Measurements from ENCODE around the gene IGF1R.

IGF1R gene

DNA sequence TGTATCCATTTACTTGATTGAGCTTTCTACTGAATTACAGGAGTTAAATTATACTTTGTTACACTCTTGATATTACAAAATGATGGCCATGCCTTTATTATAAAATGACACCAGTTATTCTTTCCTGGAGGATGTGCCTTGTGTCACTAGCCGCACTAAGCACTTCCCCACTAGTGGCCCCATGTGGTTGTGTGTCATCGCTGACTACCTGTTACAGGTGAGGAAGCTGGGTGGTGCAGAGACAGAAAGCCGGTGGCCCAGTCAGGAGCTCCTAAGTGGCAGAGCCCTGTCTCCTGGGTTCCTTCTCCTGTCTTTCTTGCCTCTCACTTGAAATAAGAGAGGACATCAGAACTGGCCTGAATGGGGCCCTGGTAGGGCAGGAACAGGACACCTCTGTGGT is 96.8 kb downstream of the IGF1R start:
- peaks cover 67% of the 10 kb centered on the region for H3K4me1 Mint-ChIP-seq (ENCODE audit: low read depth)

DNA sequence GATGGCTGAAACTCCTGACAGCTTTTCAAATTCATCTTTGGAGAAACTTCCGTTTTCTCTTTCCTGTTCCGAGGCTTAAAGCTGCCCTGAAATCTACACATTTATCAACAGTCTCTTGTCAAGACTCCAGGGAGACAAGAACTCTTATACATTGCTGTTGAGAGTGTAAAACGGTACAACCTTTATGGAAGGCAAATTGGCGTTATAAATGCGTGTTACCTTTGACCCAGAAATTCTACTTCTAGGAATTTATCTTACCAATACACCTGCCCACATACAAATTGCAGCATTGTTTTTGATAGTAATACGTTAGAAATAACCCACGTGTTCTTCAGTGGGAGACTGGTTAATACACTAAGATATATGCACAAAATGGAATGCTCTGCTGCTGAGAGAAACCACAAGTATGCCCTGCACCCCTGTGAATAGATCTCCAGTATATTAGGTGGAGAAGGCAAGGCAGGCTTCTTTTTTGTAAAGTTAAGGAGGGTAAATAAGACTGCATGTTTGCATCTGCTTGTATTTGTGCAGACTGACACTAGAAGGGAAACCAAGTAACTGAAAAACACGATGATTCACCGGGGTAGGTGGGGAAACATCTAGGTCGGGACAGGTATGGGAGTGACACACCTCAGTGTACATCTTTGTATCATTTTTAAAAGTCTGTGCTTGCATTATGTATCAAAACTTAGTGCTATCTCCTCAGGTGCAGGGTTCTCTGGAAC is 97.5 kb downstream of the IGF1R start:
- Mint-ChIP-seq H3K4me3 (no peak overlapping the region), H3K36me3 (peaks cover 4% of the 10 kb centered on the region), H3K4me1 (ENCODE audit: low read depth) (peaks cover 62% of the 10 kb centered on the region), H3K27me3 (no peaks in the 10 kb centered on the region), H3K9me3 (ENCODE audit: low read depth) (no peaks in the 10 kb centered on the region), H3K27ac (no peak overlapping the region)

More for the DNA sequence above, 96.8 kb downstream of the IGF1R start:
- Mint-ChIP-seq H3K9me3 (ENCODE audit: low read depth) (no peaks in the 10 kb centered on the region), H3K27ac (no peak overlapping the region), H3K27me3 (no peaks in the 10 kb centered on the region), H3K4me3 (no peak overlapping the region), H3K36me3 (peaks cover 4% of the 10 kb centered on the region)

DNA sequence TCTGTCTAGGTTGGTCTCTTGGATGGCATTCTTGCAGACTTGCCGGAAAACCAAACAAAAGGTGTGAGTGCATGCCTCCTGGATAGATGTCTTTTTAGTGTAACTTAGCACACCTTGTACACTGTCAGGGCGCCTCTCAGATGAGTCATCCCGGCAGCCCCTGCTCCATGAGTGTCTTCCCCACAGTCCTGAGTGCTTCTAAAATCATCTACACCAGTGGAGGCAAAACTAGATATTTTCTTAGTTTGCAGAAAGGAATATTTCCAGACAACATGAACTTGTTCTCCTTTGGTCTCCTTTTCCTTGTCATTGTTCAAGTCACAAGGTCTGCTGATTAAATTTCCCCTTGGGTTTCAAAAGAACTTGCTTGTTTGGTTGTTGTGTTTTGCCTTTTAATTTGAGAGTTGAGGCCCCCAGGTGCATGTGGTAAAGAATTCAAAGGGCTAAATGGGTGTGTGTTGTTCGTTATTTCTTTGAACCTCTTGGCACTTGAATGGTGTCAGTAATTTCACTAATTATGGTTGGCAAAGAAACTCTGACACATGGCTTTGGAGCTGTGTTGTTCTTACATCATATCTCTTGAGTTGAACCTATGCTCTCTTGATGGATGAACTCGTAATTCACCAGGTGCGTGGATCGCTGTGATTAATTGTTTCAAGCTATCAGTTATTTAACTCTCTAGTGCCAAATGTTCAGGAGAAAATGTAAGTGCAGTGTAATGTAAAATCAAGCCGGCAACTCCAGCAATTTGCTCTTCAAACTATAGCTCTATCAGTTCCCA is 98.2 kb downstream of the IGF1R start:
- no peaks in the 10 kb centered on the region for H3K9me3 Mint-ChIP-seq (ENCODE audit: low read depth)
- H3K4me3 Mint-ChIP-seq: no peak overlapping the region
- no peaks in the 10 kb centered on the region for H3K27me3 Mint-ChIP-seq

DNA sequence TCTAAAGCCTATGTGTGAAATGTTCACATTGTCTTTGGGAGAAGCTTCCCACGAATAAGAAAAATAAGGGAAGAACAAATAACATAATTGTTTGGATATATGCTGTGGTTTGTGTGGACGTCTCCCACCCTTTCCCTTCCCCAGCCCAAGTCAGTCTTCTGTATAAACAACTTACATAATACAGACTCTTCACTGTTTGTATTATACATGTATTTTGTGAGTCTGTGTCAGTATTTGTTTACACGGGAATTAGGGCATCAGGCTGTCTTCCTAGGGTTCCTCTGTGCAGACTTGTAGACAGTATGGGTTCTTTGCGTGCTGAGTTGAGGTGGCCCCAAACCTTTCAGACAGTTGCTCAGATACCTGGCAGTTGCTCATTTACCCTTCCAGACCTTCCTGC is 103.4 kb downstream of the IGF1R start:
- no peaks in the 10 kb centered on the region for H3K27me3 Mint-ChIP-seq
- H3K36me3 Mint-ChIP-seq: no peaks in the 10 kb centered on the region

More for the DNA sequence above, 98.2 kb downstream of the IGF1R start:
- Mint-ChIP-seq H3K4me1 (ENCODE audit: low read depth) (peaks cover 59% of the 10 kb centered on the region), H3K27ac (no peak overlapping the region), H3K36me3 (peaks cover 4% of the 10 kb centered on the region)

GRCh38 chr15:98753726-98754656 is 105.7 kb downstream of the IGF1R start:
- Mint-ChIP-seq H3K36me3 (no peaks in the 10 kb centered on the region), H3K9me3 (ENCODE audit: low read depth) (no peaks in the 10 kb centered on the region), H3K27me3 (no peaks in the 10 kb centered on the region), H3K27ac (no peak overlapping the region), H3K4me3 (no peak overlapping the region), H3K4me1 (ENCODE audit: low read depth) (peaks cover 44% of the 10 kb centered on the region)

More for the DNA sequence above, 103.4 kb downstream of the IGF1R start:
- H3K27ac Mint-ChIP-seq: peak overlapping the region; percentile 10
- H3K4me3 Mint-ChIP-seq: no peak overlapping the region
- peaks cover 36% of the 10 kb centered on the region for H3K4me1 Mint-ChIP-seq (ENCODE audit: low read depth)
- H3K9me3 Mint-ChIP-seq (ENCODE audit: low read depth): no peaks in the 10 kb centered on the region

- H3K27ac Mint-ChIP-seq: no peak overlapping the region
- H3K9me3 Mint-ChIP-seq (ENCODE audit: low read depth): no peaks in the 10 kb centered on the region
- peaks cover 46% of the 10 kb centered on the region for H3K4me1 Mint-ChIP-seq (ENCODE audit: low read depth)
- no peaks in the 10 kb centered on the region for H3K36me3 Mint-ChIP-seq
- no peak overlapping the region for H3K4me3 Mint-ChIP-seq
- H3K27me3 Mint-ChIP-seq: no peaks in the 10 kb centered on the region
These were observed 106.3 kb downstream of the IGF1R start for GRCh38 chr15:98754657-98755022.

- H3K36me3 Mint-ChIP-seq: no peaks in the 10 kb centered on the region
- no peaks in the 10 kb centered on the region for H3K9me3 Mint-ChIP-seq (ENCODE audit: low read depth)
- no peak overlapping the region for H3K4me3 Mint-ChIP-seq
These were observed 106.8 kb downstream of the IGF1R start for GRCh38 chr15:98755138-98755537.

GRCh38 chr15:98755781-98756180 is 107.4 kb downstream of the IGF1R start:
- no peaks in the 10 kb centered on the region for H3K36me3 Mint-ChIP-seq
- peaks cover 49% of the 10 kb centered on the region for H3K4me1 Mint-ChIP-seq (ENCODE audit: low read depth)
- H3K27ac Mint-ChIP-seq: no peak overlapping the region
- H3K4me3 Mint-ChIP-seq: no peak overlapping the region
- no peaks in the 10 kb centered on the region for H3K9me3 Mint-ChIP-seq (ENCODE audit: low read depth)
- H3K27me3 Mint-ChIP-seq: no peaks in the 10 kb centered on the region

More at GRCh38 chr15:98755138-98755537, 106.8 kb downstream of the IGF1R start:
- peaks cover 44% of the 10 kb centered on the region for H3K4me1 Mint-ChIP-seq (ENCODE audit: low read depth)
- no peaks in the 10 kb centered on the region for H3K27me3 Mint-ChIP-seq
- no peak overlapping the region for H3K27ac Mint-ChIP-seq

DNA sequence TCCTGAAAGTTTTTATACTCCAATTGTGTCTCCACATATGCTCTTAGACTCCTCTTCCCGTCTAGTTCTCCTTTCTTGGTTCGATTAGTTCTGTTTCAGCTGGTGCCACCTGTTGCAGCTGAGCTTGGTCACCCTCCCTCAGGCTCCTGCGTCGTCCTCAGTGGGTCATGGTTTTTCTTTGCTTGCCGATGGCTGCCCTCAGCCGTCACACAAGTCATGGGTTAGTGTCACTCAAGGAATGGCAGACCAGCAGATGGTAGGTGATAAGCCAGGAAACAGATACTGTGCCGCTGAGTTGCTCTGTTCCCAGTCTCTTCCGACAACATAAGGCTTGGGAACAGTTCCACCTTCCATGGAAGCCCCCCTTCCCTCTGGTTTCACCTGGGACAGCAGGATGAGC is 109.9 kb downstream of the IGF1R start:
- Mint-ChIP-seq H3K27ac (peak overlapping the region; percentile 9), H3K36me3 (no peaks in the 10 kb centered on the region), H3K9me3 (ENCODE audit: low read depth) (no peaks in the 10 kb centered on the region), H3K4me1 (ENCODE audit: low read depth) (peaks cover 54% of the 10 kb centered on the region), H3K4me3 (no peak overlapping the region), H3K27me3 (no peaks in the 10 kb centered on the region)

DNA sequence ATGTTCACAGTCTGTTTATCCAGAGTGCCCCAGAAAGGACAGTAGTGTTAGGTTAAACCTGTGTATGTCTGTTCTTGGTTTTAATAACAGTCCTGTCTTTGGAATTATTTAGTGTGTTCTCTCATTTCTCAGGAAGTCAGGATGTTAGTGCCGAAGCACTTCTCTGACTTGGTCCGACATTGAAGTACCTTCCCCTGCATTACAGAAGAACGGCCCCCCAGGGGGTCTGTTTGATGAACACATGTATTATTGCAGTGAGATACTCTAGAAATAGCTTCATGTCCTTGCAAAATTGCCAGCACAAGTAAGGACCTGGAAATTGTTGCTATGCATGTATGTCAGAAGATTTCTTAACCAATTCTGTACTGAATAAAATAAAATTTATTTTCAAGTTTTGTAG is 110.9 kb downstream of the IGF1R start:
- Mint-ChIP-seq H3K4me1 (ENCODE audit: low read depth) (peaks cover 51% of the 10 kb centered on the region), H3K4me3 (no peak overlapping the region), H3K9me3 (ENCODE audit: low read depth) (no peaks in the 10 kb centered on the region), H3K27me3 (no peaks in the 10 kb centered on the region), H3K27ac (no peak overlapping the region), H3K36me3 (no peaks in the 10 kb centered on the region)

DNA sequence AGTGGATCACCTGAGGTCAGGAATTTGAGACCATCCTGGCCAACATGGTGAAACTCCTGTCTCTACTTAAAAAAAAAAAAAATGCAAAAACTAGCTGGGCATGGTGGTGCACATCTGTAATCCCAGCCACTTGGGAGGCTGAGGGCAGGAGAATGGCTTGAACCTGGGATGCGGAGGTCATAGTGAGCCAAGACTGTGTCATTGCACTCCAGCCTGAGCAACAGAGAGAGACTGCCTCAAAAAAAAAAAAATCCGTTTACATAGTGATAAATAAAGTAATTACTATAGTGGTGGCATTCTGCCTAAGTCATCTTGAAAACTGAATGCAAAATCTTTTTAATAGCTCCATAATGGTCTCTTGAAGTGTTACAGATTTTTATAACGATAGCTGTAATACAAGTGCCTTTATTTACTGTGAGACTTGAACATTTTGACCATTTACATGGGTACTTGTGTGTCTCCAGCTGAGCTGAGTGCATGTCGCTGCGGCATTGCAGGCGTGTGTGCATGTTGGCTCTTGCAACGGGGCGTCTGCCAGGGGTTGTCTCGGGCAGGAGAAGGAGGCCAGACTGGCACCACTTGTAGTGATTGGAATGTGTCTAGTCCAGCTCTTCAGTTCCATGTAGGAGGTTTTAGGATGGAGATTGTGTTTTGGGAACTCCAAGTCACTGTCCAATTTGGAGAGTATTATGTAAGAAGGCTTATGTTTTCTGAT is 111.9 kb downstream of the IGF1R start:
- H3K4me3 Mint-ChIP-seq: no peak overlapping the region
- no peak overlapping the region for H3K27ac Mint-ChIP-seq
- no peaks in the 10 kb centered on the region for H3K36me3 Mint-ChIP-seq
- no peaks in the 10 kb centered on the region for H3K27me3 Mint-ChIP-seq
- no peaks in the 10 kb centered on the region for H3K9me3 Mint-ChIP-seq (ENCODE audit: low read depth)
- peaks cover 47% of the 10 kb centered on the region for H3K4me1 Mint-ChIP-seq (ENCODE audit: low read depth)

- Mint-ChIP-seq H3K27ac (peak overlapping the region; percentile 61), H3K4me3 (no peak overlapping the region), H3K27me3 (no peaks in the 10 kb centered on the region), H3K4me1 (ENCODE audit: low read depth) (peaks cover 46% of the 10 kb centered on the region), H3K9me3 (ENCODE audit: low read depth) (no peaks in the 10 kb centered on the region), H3K36me3 (no peaks in the 10 kb centered on the region)
These were observed 112.6 kb downstream of the IGF1R start for GRCh38 chr15:98760975-98761374.

DNA sequence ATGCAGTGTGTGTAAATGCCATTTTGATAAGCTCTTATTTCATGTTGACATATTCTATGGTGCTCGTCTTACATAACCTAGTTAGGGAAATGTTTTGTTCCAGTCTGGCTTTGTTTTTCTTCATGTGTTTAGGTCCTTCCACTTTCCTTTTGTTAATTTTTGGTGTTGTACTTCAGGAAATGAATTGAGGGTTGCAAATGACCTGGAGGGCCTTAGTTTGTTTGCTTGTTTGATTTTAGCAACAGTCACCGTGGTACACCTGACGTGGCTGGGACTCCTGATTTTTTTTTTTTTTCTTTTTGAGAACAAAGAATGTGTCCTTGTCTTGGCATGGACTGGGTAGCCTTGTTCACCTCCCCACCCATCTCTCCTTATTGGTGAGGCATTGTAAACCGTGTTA is 114.8 kb downstream of the IGF1R start:
- Mint-ChIP-seq H3K27ac (no peak overlapping the region), H3K36me3 (no peaks in the 10 kb centered on the region), H3K4me3 (no peak overlapping the region), H3K9me3 (ENCODE audit: low read depth) (no peaks in the 10 kb centered on the region), H3K4me1 (ENCODE audit: low read depth) (peaks cover 52% of the 10 kb centered on the region), H3K27me3 (no peaks in the 10 kb centered on the region)

DNA sequence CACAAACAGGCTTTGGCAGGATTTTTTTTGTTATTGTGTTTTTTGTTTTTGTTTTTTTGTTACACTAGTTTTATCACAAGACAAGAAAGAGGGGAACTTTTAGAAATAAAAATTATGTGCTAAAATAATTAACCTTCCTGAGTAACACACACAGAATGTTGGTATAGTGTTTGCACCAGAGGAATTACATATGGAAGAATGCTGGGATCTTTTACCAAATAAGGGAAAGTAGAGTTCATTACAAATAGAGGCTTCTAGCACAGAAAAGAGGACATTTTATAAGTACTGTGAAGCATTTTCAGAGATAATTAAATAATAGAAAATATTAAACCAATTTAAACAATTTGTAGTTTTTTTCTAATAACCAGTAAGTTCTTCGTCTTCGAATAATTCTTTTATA is 116.0 kb downstream of the IGF1R start:
- H3K4me3 Mint-ChIP-seq: no peak overlapping the region

More for the DNA sequence above, 116.0 kb downstream of the IGF1R start:
- H3K27ac Mint-ChIP-seq: no peak overlapping the region
- H3K9me3 Mint-ChIP-seq (ENCODE audit: low read depth): no peaks in the 10 kb centered on the region
- no peaks in the 10 kb centered on the region for H3K27me3 Mint-ChIP-seq
- no peaks in the 10 kb centered on the region for H3K36me3 Mint-ChIP-seq
- H3K4me1 Mint-ChIP-seq (ENCODE audit: low read depth): peaks cover 47% of the 10 kb centered on the region
